AG09319 (cell line): Measurements from ENCODE around the gene C22orf39.

Experiments used
- DNase-seq: peaks from one replicate; pipeline ENCODE4 v3.0.0-alpha.2; 2010; ENCODE audit warnings: low read depth; ENCODE audit errors: extremely low read depth
- CTCF ChIP-seq: IDR thresholded peaks from 2 replicates; pipeline ENCODE4 v1.5.1; 2011; ENCODE audit warnings: low read depth, mild to moderate bottlenecking, inconsistent platforms, low read length, moderate library complexity

C22orf39 gene

GRCh38 chr22:19476023-19476422 lies 28.5 kb upstream of the C22orf39 start:
- TF ChIP-seq CTCF = no peak
- no peak for DNase-seq

GRCh38 chr22:19473578-19473977 lies 26.1 kb upstream of the C22orf39 start:
- no peak for TF ChIP-seq CTCF
- DNase-seq = no peak

- no peak for TF ChIP-seq CTCF
- no peak for DNase-seq
These were observed 24.7 kb upstream of the C22orf39 start for GRCh38 chr22:19472233-19472632.

GRCh38 chr22:19471572-19471971 lies 24.1 kb upstream of the C22orf39 start:
- TF ChIP-seq CTCF = no peak
- DNase-seq = no peak

GRCh38 chr22:19470010-19470409 lies 22.5 kb upstream of the C22orf39 start:
- DNase-seq = no peak
- TF ChIP-seq CTCF = no peak

GRCh38 chr22:19469421-19469820 lies 21.9 kb upstream of the C22orf39 start:
- TF ChIP-seq CTCF = no peak
- no peak for DNase-seq

- TF ChIP-seq CTCF = no peak
- no peak for DNase-seq
These were observed 20.4 kb upstream of the C22orf39 start for GRCh38 chr22:19467912-19468311.
